Measurements from ENCODE around the gene PAXX. TPM values are rescaled to one million over a fixed set of nuclear protein-coding genes. Genes with fewer than 3 reads are reported as not detected.

PAXX gene
- total RNA-seq, 4 donors from 2014 or later, result 5.1 to 30.6 (median 26.9) TPM

- TF ChIP-seq, protein P1, sequence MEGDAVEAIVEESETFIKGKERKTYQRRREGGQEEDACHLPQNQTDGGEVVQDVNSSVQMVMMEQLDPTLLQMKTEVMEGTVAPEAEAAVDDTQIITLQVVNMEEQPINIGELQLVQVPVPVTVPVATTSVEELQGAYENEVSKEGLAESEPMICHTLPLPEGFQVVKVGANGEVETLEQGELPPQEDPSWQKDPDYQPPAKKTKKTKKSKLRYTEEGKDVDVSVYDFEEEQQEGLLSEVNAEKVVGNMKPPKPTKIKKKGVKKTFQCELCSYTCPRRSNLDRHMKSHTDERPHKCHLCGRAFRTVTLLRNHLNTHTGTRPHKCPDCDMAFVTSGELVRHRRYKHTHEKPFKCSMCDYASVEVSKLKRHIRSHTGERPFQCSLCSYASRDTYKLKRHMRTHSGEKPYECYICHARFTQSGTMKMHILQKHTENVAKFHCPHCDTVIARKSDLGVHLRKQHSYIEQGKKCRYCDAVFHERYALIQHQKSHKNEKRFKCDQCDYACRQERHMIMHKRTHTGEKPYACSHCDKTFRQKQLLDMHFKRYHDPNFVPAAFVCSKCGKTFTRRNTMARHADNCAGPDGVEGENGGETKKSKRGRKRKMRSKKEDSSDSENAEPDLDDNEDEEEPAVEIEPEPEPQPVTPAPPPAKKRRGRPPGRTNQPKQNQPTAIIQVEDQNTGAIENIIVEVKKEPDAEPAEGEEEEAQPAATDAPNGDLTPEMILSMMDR (IDR thresholded peaks at IDR 0.05; ENCODE audit: low read depth), result no peak
Observed at GRCh38 chr9:137021979-137022661, 29.9 kb downstream of the PAXX start.

- TF ChIP-seq, protein P1 (IDR thresholded peaks at IDR 0.05; ENCODE audit: low read depth), result no peak
Observed at GRCh38 chr9:137022662-137023008, 30.4 kb downstream of the PAXX start.

- TF ChIP-seq, protein P1 (IDR thresholded peaks at IDR 0.05; ENCODE audit: low read depth), result no peak
Observed at GRCh38 chr9:137023157-137023556, 30.9 kb downstream of the PAXX start.

GRCh38 chr9:137023583-137023991 is 31.4 kb downstream of the PAXX start:
- TF ChIP-seq, protein P1 (IDR thresholded peaks at IDR 0.05; ENCODE audit: low read depth), result no peak

GRCh38 chr9:137025517-137025966 is 33.3 kb downstream of the PAXX start:
- TF ChIP-seq, protein P1 (IDR thresholded peaks at IDR 0.05; ENCODE audit: low read depth), result no peak

GRCh38 chr9:137026384-137026783 is 34.2 kb downstream of the PAXX start:
- TF ChIP-seq, protein P1 (IDR thresholded peaks at IDR 0.05; ENCODE audit: low read depth), result no peak

GRCh38 chr9:137026828-137027227 is 34.6 kb downstream of the PAXX start:
- TF ChIP-seq, protein P1 (IDR thresholded peaks at IDR 0.05; ENCODE audit: low read depth), result no peak

All from subcutaneous adipose tissue (tissue), 4 donors.